ENCODE measurements around the gene SCN5A.

The SCN5A gene

DNA sequence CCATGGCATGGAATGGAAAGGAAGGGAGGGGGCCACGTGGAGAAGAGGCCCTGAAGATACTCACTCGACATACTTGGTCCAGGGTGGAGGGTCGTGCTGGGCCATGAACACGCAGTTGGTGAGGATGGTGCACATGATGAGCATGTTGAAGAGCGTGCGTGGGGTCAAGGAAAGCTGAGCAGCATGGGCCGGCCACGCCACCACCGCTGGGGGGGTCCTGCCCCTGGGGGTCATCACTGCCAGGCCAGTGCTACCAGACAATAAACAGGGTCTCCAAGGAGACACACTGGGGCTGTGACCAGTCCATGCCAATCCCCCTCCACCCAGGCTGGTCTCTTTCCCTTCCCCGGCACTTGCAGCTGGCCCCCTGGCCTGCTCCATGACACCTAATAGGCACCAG lies 27.2 kb downstream of the SCN5A start:
- no peak for DNase-seq (ENCODE audit: low spot score)

DNA sequence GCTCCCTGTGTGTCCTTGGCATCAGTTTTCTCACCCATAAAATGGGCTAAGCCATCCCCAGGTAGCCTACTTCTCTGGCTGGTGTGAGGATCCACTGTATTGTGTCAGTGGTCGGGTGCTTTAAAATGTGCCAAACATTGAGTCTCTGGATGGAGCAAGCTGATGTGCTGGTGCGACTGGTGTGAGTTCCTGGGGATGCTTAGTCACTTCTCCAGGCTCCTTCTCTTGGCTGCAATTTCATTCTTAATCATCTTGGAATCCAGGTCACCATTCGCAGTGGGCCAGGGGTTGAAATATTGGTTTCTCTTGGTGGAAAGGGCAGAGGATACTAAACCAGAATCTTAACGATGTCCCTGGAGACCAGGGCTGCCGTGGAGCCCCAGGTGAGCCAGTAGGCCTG lies 29.3 kb downstream of the SCN5A start:
- DNase-seq (ENCODE audit: low spot score): no peak

DNA sequence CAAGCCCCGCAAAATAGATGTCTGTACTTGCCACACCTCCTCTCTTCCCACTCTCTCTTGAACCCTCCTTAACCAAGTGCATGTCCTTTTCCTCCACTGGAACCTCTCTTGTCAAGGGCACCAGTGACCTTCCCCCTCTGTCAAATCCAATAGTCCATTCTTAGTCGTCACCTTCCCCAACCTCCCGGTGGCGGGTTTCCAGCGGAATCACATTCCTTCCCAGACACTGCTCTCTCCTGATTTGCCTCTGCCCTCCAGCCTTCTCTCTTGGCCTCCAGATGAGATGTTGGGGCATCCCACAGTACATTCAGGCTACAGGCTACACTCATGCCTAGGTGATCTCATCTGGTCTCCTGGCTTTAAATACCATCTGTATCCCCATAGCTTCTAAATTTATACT lies 31.1 kb downstream of the SCN5A start:
- no peak for DNase-seq (ENCODE audit: low spot score)

DNA sequence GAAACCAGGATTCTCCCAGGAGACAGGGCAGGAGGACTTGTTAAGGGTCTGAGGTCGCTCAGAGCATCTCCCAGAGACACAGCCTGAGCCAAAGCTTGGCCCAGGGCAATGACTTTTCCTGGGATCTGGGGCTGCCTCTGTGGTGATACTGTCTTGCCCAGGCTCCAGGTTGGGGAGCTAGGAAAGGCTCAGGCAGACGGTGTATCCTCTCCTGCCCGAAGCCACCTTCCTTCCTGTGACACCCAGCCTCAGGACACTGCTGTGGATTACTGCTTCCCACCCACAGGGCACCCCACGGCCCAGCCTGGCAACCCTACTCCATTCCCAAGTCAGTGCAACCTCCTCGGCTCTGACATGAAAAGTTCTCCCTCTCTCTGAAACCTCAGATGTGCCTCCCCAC lies 31.9 kb downstream of the SCN5A start:
- DNase-seq (ENCODE audit: low spot score): no peak

DNA sequence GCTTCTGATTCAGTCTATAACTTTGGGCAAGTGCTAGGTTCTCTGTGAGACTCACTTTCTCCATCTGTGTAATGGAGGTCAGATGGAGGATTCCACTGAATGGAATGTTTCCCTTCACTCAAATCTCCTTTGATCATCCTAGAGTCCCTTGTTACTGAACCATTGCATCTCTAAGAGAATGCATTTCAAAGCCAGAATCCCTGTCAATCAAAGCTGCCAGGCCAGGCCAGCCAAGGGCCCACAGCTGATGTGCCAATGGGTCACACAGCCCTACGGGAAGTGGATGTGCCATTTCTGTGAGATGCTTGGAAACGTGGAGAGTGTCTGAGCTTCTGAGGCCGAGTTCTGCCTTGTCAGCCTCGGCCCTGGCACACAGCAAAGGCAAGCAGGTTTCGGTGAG lies 32.4 kb downstream of the SCN5A start:
- no peak for DNase-seq (ENCODE audit: low spot score)

DNA sequence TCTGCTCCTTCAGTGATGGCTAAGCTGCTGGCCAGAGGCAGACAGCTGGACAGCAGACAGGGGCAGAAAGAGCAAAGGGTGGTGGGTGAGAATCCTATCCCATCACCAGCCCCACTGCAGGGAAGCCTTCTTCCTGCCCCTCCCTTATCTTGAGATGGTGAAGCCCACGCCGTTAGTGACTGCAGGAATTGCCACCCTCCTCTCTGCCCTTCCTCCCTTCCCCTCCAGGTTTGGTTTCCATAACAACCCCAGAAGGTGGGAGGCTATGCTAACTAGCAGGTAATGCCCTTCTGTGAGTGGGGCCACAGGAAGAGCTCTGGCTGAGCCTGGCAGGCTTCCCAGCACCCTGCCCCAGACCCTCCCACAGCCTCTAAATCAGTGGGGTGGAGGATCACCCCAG lies 32.8 kb downstream of the SCN5A start:
- DNase-seq (ENCODE audit: low spot score): no peak

DNA sequence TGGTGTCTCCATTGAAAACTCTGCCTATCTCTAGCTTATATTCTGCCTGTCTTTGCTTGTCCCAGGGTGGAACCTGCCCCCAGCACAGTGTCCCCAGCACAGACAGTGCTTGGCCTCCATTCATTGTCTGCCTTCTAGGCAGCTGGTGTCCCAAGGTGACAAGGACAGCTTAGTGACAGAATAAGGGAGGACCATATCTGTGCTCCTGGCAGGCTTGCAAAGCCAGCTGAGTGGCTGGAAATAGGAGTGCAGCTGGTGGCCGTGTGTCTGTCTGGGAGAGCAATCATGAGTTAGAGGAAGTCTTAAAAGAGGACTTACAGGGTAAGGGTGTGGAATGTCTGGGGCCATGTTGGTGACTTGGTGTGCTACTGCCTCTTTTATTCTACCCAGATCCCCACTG lies 33.4 kb downstream of the SCN5A start:
- DNase-seq (ENCODE audit: low spot score): no peak

DNA sequence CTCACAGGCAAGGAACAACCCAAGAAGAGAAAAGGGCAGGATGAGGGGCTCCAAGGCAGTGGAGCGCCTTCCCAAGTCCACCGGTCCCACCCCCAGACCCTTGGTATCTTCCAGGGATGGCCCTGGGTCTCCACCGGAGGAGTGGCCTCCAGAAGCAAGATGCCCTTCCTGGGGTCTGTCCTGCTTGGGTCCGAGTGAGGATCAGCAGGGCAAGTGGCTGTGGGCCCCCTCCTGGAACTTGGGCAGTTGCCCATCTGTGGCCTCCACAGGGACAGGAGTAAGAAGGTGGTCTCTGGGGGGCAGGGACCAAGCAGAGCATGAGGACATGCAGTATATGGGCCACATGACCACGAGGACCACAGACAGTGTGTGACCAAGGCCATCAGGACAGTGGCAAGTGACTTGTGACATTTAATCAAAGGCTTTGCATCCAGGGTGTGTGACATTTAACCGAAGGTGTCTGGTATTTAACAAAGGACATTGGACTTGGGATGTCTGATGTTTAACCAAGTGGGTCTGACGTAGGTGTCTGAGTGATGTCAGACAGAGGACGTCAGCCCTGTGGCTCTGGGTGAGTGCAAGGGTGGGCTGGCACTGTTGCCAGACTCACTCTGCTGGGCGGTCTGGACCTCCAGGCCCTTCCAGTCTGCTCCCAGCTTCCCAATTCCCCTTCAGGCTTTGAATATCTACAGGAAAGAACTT lies 34.7 kb downstream of the SCN5A start:
- no peak for DNase-seq (ENCODE audit: low spot score)

DNA sequence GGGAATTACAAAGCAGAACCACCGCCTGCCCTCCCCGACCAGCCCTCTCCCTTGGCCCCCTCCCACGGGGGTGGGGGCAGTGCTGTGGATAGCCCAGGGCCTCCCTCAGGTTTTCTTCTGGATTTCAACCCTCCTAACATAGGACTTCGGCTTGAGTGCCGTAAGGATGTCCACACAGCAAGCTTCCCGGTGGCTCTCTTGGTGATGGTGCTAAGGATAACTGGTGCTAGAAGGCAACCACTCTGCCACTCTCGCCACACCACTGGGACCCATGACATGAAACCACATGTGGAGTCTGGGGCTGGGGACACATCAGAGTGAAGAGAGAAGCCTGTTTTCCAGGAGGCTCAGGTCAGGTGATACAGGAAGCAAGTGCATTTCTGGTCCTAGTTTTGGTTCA lies 35.4 kb downstream of the SCN5A start:
- DNase-seq (ENCODE audit: low spot score): no peak

DNA sequence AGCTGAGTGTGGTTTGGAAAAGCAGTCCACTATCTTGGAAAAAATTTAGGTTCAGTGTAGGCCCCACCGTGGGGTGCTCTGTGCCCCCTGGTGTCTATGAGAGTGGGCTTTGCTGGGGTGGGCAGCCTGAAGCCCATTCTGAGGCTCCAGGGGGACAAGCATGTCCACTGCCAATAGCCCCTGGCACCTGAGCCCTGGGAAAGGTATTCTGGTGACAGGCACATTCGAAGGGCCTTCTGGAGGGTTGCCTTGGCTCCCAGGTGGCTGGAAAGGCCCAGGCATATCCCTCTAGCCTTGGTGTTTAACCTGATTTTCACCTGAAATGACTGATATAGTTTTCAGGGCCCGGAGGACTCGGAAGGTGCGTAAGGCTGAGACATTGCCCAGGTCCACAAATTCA lies 36.1 kb downstream of the SCN5A start:
- DNase-seq (ENCODE audit: low spot score): no peak

DNA sequence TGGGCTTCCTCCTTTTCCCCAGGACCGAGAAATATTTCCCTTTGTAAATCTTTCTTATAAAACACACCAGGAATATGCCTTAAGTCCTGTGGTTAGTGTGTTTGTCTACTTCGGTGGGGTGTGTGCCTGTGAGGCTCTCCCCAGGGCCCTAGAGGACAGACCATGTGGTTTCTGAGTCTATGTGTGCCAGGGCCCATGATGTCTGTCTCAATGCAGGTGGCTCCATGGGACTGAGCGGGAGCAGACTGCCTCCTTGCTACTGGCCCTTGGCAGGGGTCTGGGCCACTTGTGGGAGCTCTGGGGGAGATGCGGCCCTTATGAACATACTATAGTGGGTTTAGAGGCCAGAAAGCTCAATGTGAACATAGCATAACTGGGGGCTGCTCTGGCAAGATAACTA lies 37.6 kb downstream of the SCN5A start:
- DNase-seq (ENCODE audit: low spot score): no peak

DNA sequence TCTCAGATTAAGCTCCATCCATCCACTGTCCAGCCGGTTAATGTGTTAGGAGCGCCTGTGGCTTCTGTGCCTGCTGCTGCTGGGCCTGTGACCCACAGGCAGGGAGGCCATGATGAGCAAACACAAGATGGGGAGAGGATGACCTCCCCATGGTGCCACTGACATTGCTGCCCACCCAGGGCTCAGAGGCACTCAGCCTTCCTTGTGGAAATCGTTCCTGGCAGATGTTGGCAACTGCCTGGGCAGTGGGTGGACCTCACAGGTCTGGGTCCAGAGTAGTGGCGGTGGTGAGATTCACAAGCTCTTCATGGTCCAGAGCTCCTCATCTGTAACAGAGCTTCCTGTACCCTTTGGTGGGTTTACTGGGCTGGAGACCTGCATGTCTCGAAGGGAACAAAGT lies 38.6 kb downstream of the SCN5A start:
- no peak for DNase-seq (ENCODE audit: low spot score)

DNA sequence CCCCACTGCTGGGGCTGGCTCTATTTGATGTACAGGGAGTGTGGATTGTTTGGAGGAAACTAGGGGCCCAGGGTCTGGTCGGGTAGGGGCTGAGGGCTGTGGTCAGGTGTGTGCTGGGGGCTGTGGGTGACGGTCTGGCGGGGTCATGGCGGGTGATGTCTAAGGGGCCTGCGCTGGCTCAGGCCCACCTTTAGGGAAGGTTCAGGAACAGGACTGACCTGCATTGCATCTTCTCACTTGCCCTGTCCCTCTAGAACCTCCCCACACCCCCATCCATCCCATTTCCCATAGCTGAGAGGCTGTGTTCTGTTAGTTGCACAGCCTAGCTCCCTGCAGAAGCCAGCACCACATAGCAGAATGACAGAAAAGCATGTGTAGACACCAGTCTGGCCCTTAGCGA lies 39.1 kb downstream of the SCN5A start:
- no peak for DNase-seq (ENCODE audit: low spot score)

DNA sequence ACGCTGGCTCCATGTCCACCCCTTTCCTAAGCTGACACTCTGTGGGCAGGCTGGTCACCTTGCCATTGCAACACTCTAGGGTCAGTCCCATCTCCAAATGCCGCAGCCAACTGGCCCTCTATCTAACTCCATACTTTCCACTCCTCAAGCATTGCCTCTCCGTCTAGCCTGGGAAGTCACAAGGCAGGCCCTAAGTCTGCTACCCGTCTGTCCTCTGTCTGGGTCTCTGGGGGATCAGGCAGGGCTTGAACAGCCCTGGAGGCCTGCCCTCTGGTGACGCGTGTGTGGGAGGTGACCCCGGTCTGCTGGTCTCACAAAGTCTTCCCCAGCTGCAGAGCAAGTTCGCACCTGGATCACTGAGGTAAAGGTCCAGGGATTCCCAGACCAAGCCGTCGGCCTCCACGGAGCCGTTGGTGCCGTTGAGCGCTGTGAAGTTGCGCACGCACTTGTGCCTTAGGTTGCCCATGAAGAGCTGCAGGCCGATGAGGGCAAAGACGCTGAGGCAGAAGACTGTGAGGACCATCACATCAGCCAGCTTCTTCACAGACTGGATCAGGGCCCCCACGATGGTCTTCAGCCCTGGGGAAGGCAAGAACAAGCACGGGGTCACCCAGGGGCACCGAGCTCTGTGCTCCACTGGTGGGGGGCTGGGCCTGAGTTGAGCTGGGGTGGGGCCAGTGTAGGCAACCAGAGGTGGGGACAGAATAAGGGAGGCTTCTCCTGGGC lies 39.9 kb downstream of the SCN5A start:
- no peak for DNase-seq (ENCODE audit: low spot score)

DNA sequence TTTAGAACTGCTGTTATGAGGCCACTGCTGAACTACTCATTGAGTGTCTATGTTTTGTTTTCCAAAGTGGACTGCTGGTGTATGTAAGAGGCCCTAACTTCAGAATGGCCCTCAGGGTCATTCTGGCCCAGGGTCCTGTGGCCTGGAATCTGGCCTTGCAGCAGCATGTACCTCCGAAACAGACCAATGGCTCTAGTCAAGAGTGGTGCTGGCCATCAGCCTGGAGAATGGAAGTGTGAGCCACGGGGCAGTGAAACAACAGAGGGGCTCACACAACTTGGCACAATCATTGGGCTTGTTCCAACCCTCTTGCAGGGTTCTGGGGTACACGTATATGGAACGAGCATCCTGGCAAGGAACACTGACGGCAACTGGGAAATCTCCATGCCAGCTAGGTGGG lies 40.5 kb downstream of the SCN5A start:
- no peak for DNase-seq (ENCODE audit: low spot score)

DNA sequence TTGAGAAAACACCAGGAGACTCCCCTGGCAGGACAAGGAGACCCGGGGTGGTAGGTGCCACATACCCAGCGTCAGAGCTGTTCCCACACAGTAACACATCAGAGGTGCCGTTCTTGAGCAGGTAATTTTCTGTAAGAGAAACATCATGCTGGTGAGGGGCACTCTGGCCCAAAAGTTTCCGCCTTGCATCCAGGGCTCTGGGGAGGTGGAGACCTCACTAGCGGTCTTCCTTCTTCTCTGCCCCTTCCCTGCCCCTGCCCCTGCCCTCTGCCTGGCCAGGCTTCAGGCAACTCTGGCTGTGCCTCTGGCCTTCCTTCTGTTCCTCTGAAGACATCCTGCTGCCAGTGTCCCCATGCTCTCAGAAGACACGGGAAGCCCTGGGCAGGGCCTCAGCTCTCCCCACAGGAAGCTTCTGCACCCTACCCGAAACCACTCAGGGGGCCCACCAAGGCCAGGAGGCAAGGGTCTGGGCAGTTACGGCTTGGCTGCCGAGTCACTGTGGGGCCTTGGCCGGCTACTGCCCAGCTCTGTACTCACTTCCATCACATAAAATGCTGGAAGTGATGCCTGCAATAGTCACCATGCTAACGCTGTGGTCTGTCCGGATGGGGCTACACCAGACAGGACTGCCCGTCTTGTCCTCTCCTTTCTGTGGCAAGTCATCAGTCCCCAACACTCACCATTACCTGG lies 41.3 kb downstream of the SCN5A start:
- DNase-seq (ENCODE audit: low spot score): no peak

DNA sequence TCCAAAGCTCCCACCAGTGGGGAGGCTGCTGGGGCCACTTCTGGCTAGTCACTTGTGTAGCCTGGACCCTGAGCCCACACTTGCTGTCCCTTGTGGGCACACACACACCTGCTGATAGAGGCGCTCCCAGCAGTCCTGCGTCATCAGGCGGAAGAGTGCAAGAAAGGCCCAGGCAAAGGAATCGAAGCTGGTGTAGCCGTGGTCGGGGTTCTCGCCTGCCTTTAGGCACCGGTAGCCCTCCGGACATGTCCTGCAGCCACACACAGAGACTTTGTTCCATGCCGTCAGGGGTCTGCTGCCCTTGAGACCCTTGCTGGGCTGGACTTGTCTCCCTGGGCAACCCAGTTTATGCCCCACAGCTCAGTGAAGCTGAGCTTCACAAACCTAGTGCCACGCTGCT lies 42.9 kb downstream of the SCN5A start:
- no peak for DNase-seq (ENCODE audit: low spot score)

DNA sequence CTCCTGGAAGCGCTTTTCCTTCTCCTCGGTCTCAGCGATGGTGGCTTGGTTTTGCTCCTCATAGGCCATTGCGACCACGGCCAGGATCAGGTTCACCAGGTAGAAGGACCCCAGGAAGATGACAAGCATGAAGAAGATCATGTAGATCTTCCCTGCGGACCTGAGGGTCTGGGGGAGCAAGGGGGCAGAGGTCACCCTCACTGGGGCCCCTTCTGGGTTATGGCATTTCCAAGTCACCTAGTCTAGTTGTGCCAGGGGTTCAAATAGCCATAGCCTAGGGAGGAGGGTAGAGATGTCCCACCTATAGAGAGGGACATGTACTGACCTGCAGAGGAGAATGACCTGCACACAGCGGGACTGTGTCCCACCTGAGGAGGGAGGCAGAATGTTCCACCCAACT lies 43.5 kb downstream of the SCN5A start:
- no peak for DNase-seq (ENCODE audit: low spot score)

DNA sequence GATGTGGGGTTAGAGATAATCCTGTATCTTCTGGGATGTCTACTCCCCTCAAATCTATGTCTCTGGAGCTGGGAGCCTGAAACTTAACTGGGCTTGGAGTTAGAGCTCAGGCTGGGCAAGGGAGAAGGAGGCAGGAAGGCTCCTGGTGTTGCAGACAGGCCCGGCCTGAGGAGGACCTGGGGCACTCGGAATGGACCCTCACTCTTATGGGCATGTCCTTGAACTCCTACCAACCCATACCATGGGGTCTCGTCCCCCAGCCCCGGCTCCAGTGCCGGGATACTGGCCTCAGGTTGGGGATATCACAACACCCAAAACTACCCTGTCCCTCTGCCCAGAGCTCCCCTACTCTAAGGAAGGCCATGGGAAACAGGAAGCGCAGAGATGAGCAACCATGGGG lies 45.2 kb downstream of the SCN5A start:
- DNase-seq (ENCODE audit: low spot score): no peak

DNA sequence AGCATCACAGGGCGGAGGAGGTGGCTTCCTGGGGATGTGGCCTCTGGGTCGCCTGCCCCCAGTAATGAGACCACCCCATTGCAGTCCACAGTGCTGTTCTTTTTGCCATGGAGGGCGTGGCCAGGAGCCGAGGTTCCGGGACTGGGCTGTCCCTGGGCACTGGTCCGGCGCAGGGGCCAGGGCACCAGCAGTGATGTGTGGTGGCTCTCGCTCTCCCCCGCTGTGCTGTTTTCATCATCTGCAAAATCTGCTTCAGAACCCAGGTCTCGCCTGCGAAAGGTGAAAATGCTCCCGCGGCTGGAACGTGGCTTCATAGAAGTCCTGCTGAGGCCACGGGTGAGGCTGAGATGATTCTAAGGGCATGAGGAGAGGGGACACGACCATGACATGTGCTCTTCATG lies 45.8 kb downstream of the SCN5A start:
- no peak for DNase-seq (ENCODE audit: low spot score)

DNA sequence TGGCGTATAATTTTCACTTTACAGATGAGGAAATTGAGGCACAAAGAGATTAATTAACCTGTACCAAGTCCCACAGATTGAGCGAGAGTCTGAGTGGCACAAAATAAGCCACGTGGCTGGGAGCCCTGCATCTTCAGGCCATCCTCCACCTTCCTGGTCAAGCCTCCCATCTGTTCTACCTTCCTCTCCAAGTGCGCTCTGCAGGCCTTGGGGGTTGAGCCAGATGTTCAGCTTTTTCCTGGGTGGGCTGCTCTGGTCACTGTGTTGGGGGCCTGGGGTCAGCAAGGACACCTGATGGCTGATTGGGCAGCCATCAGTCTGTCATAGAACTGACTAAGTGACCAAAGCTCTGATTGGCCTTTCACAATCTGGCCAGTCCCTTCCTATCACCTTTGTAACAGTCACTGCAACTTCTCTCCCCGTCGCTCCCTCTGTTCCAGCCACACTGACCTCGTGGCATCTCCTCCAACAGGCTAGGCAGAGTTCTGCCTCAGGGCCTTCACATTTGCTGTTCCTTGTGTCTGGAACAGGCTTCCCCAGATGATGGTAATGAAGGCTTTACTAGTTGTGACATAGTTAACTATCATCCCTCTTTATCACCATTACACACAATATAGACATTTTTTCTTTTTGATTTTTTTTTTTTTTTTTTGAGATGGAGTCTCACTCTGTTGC lies 46.8 kb downstream of the SCN5A start:
- DNase-seq (ENCODE audit: low spot score): no peak

DNA sequence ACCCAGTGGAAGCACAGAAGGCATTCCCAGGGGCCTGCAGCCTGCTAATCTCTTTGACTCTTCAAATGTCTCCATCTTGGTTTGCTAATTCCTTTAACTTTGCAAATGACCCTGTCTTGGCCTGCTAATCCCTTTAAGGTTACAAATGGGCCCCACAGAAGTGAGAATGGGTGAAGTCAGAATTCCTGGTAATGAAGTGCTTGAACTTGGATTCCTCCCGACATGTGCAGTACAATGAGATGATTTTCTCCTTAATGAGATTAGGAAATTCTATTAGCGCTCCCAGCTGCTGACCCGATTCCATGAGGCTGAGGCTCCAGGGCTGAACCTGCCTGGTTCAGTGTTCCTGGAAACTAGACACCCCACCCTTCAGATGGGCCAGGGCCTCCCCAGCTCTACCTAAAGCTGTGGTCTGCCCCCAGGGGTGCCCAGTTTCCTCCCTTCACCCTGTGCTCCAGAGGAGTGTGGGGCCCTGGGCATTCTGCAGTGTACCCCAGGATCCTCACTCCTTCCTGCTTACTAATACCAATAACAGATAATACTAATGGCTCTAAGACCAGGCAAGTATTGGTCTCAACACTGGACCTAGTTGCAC lies 47.4 kb downstream of the SCN5A start:
- no peak for DNase-seq (ENCODE audit: low spot score)

DNA sequence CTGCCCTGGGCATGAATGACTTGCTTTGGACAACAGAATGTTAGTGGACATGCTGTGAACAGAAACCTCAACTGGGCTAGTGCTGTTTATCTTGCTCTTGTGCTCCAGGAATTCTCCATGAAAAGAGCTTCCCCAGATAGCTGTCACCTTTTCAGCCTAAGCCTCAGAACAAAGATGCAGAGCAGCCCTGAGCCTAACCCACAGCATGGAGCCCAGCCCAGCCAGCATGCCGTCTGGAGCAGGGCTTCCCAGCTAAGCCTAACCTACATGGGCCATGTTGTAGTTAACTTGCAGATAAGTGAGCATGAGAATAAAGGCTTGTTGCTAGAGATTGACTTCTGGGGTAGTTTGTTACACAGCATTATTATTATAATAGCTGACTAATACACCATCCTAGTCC lies 48.9 kb downstream of the SCN5A start:
- no peak for DNase-seq (ENCODE audit: low spot score)
